OCI-LY1 (cell line): ENCODE results near the gene ART1.
"Not testable (repeated sequence)": the region's sequence is repeated elsewhere in the genome, so short reads cannot be mapped to it uniquely, and the experiment has no call there.

ENCODE experiments used
- CTCF ChIP-seq: fragments of 200-600 bp; sonication (generic), shearing (Covaris generic); IDR thresholded peaks from 2 replicates; pipeline ENCODE4 v1.5.1; 2017; ENCODE audit warnings: mild to moderate bottlenecking, antibody characterized with exemption, low read length, moderate library complexity, mixed read lengths
- EZH2 ChIP-seq: fragments of 200-600 bp; sonication (generic), shearing (Covaris generic); IDR thresholded peaks from 2 replicates; pipeline ENCODE4 v1.8.0; 2017; ENCODE audit warnings: borderline replicate concordance, mixed run types, mild to moderate bottlenecking, antibody characterized with exemption, low read length, moderate library complexity, mixed read lengths

- not testable (repeated sequence) for TF ChIP-seq CTCF, EZH2
These were observed 3.9 kb downstream of the ART1 start for GRCh38 chr11:3648843-3649242.
